Left lobe of liver (tissue), 2 donors: ENCODE results near the gene MAPKAPK2. TPM values are rescaled to one million over a fixed set of nuclear protein-coding genes. Genes with fewer than 3 reads are reported as not detected.
A peak's percentile ranks its signal among the peaks of the same experiment; 100 is the strongest.

Experiments
- ATAC-seq: fragments of 200-7000 bp; cut with Tn5 transposase; one replicate; pipeline ENCODE4 v1.9.1; 2020; ENCODE audit warnings: mild to moderate bottlenecking, moderate library complexity
- DNase-seq: peaks from one replicate; pipeline ENCODE4 v3.0.0-alpha.2; 2020; ENCODE audit warnings: low spot score
- total RNA-seq: library from RNA; stranded (reverse); gene quantifications from one replicate; pipeline ENCODE4 v1.2.1, GENCODE V29; 2021
- donor health status: DM: no; HTN: no; CAD: no; lungs with moderate emphysema.
- donor health status: DM: no; HTN: yes; CAD: no.

MAPKAPK2 gene
- total RNA-seq, 1 donor from 2014 or later = 41.0 TPM

- DNase-seq (no peak), ATAC-seq (no peak)
These were observed 3.3 kb upstream of the MAPKAPK2 start for GRCh38 chr1:206681359-206681758.

- DNase-seq (no peak), ATAC-seq (peak; percentile 24)
These were observed 2.6 kb upstream of the MAPKAPK2 start for GRCh38 chr1:206682111-206682510.

GRCh38 chr1:206683313-206683712 is 1.4 kb upstream of the MAPKAPK2 start:
- no peak for ATAC-seq

GRCh38 chr1:206684003-206684402 is 702 bp upstream of the MAPKAPK2 start:
- DNase-seq (no peak), ATAC-seq (no peak)

More at GRCh38 chr1:206683313-206683712, 1.4 kb upstream of the MAPKAPK2 start:
- DNase-seq = no peak

- ATAC-seq = peak; percentile 59
- no peak for DNase-seq
These were observed 646 bp downstream of the MAPKAPK2 start for GRCh38 chr1:206685334-206685768.

GRCh38 chr1:206685769-206686477 is 1.2 kb downstream of the MAPKAPK2 start:
- ATAC-seq = peak; percentile 41
- DNase-seq = peak; percentile 62

- DNase-seq = no peak
- ATAC-seq = no peak
These were observed 2.0 kb downstream of the MAPKAPK2 start for GRCh38 chr1:206686478-206687249.

- no peak for DNase-seq
- ATAC-seq = no peak
These were observed 2.7 kb downstream of the MAPKAPK2 start for GRCh38 chr1:206687251-206687914.

- DNase-seq (no peak), ATAC-seq (no peak)
These were observed 3.3 kb downstream of the MAPKAPK2 start for GRCh38 chr1:206687915-206688442.

GRCh38 chr1:206690516-206690915 is 5.8 kb downstream of the MAPKAPK2 start:
- peak; percentile 56 for ATAC-seq
- peak; percentile 86 for DNase-seq

- DNase-seq (peak; percentile 88), ATAC-seq (peak; percentile 78)
These were observed 6.9 kb downstream of the MAPKAPK2 start for GRCh38 chr1:206691604-206692003.

GRCh38 chr1:206693029-206693428 is 8.3 kb downstream of the MAPKAPK2 start:
- peak; percentile 77 for DNase-seq
- ATAC-seq = peak; percentile 49

GRCh38 chr1:206693592-206693991 is 8.9 kb downstream of the MAPKAPK2 start:
- DNase-seq (peak; percentile 79), ATAC-seq (peak; percentile 64)

GRCh38 chr1:206694171-206695124 is 9.7 kb downstream of the MAPKAPK2 start:
- DNase-seq (no peak), ATAC-seq (no peak)

GRCh38 chr1:206695733-206696132 is 11.0 kb downstream of the MAPKAPK2 start:
- ATAC-seq = no peak
- DNase-seq = no peak

- DNase-seq = no peak
- peak; percentile 44 for ATAC-seq
These were observed 12.3 kb downstream of the MAPKAPK2 start for GRCh38 chr1:206696812-206697585.

GRCh38 chr1:206698011-206698410 is 13.3 kb downstream of the MAPKAPK2 start:
- DNase-seq = no peak
- ATAC-seq = no peak

- ATAC-seq (no peak), DNase-seq (no peak)
These were observed 14.4 kb downstream of the MAPKAPK2 start for GRCh38 chr1:206699000-206699586.

GRCh38 chr1:206699626-206700025 is 14.9 kb downstream of the MAPKAPK2 start:
- peak; percentile 87 for ATAC-seq
- peak; percentile 83 for DNase-seq
